Stimulated activated CD4-positive, alpha-beta T cell treated with anti-CD3 and anti-CD28 coated beads, TNF-alpha, amount 100 ng/mL, for 4 hours (primary cell): ENCODE data around the gene MIPOL1.
"Not testable (repeated sequence)": the region's sequence is repeated elsewhere in the genome, so short reads cannot be mapped to it uniquely, and the experiment has no call there.

Experiments
- DNase-seq, 3 experiments: peaks; one replicate each; pipeline ENCODE4 v3.0.0-alpha.2; 2020; ENCODE audit warnings: low read depth in 3 of 3

MIPOL1 gene

GRCh38 chr14:37187294-37187693, 10.4 kb upstream of the MIPOL1 start:
- no peak for DNase-seq

GRCh38 chr14:37187840-37188577, 9.7 kb upstream of the MIPOL1 start:
- DNase-seq: not testable (repeated sequence)

GRCh38 chr14:37189733-37190132, 8.0 kb upstream of the MIPOL1 start:
- not testable (repeated sequence) for DNase-seq

- DNase-seq: no peak
Observed at GRCh38 chr14:37194698-37195097, 3.0 kb upstream of the MIPOL1 start.

GRCh38 chr14:37195327-37195726, 2.4 kb upstream of the MIPOL1 start:
- DNase-seq: no peak

GRCh38 chr14:37196604-37197420, 925 bp upstream of the MIPOL1 start:
- DNase-seq: no peak

- no peak for DNase-seq
Observed at GRCh38 chr14:37198273-37198598, 499 bp downstream of the MIPOL1 start.

GRCh38 chr14:37198907-37199306, 1.2 kb downstream of the MIPOL1 start:
- DNase-seq: no peak

- DNase-seq: no peak
Observed at GRCh38 chr14:37201724-37202123, 4.0 kb downstream of the MIPOL1 start.

- DNase-seq: no peak
Observed at GRCh38 chr14:37202265-37202664, 4.5 kb downstream of the MIPOL1 start.

GRCh38 chr14:37202812-37203211, 5.1 kb downstream of the MIPOL1 start:
- DNase-seq: no peak

- DNase-seq: no peak
Observed at GRCh38 chr14:37203423-37203822, 5.7 kb downstream of the MIPOL1 start.

- not testable (repeated sequence) for DNase-seq
Observed at GRCh38 chr14:37205623-37206605, 8.2 kb downstream of the MIPOL1 start.

- not testable (repeated sequence) for DNase-seq
Observed at GRCh38 chr14:37209617-37210016, 11.9 kb downstream of the MIPOL1 start.

- DNase-seq: no peak
Observed at GRCh38 chr14:37210448-37210847, 12.7 kb downstream of the MIPOL1 start.

GRCh38 chr14:37213016-37213415, 15.3 kb downstream of the MIPOL1 start:
- DNase-seq: no peak

GRCh38 chr14:37215345-37215744, 17.6 kb downstream of the MIPOL1 start:
- DNase-seq: no peak

GRCh38 chr14:37221073-37221472, 23.3 kb downstream of the MIPOL1 start:
- DNase-seq: no peak

GRCh38 chr14:37223947-37224474, 26.3 kb downstream of the MIPOL1 start:
- DNase-seq: no peak

GRCh38 chr14:37225668-37226067, 27.9 kb downstream of the MIPOL1 start:
- DNase-seq: not testable (repeated sequence)

- DNase-seq: no peak
Observed at GRCh38 chr14:37230551-37231194, 32.9 kb downstream of the MIPOL1 start.
